HEK293 (cell line): ENCODE data around the gene NOXRED1.
A peak's percentile ranks its signal among the peaks of the same experiment; 100 is the strongest.

Experiments used
- CTCF ChIA-PET: fragments of 350-600 bp; formaldehyde crosslinking; extraction: SDS; loops from one replicate; lab custom pipeline; 2021; ENCODE audit warnings: antibody characterized with exemption; lab: Yijun Ruan, JAX
- POLR2A ChIA-PET: fragments of 300-600 bp; formaldehyde crosslinking; extraction: SDS; loops from one replicate; lab custom pipeline; 2020; ENCODE audit warnings: antibody characterized with exemption, inconsistent platforms; lab: Yijun Ruan, JAX
- H3K27ac ChIP-seq: fragments of 200-500 bp; sonication (Bioruptor generic); 2 replicates; pipeline ENCODE4 v1.5.1; 2014; ENCODE audit warnings: low read depth, low read length, control low read depth, inconsistent platforms; ENCODE audit errors: extremely low read depth
- H3K36me3 ChIP-seq, 2 experiments: fragments of 200-500 bp in 1 of 2; sonication (Bioruptor generic) in 1 of 2; 1 replicate in 1 of 2; 2 replicates in 1 of 2; pipeline ENCODE4 v1.5.1; 2014 to 2017; ENCODE audit warnings: inconsistent platforms in 2 of 2, low read length in 2 of 2; ENCODE audit not compliant: control insufficient read depth in 2 of 2, insufficient read depth in 1 of 2
- H3K4me1 ChIP-seq: fragments of 200-500 bp; sonication (Bioruptor generic); 2 replicates; pipeline ENCODE4 v1.5.1; 2014; ENCODE audit warnings: mild to moderate bottlenecking, low read length, inconsistent platforms; ENCODE audit not compliant: control insufficient read depth, insufficient read depth
- H3K4me3 ChIP-seq: 2 replicates; pipeline ENCODE4 v1.5.1; 2011; ENCODE audit warnings: low read depth, mild to moderate bottlenecking, control low read depth, low read length, moderate library complexity
- H3K9me3 ChIP-seq: fragments of 200-500 bp; sonication (Bioruptor generic); 2 replicates; pipeline ENCODE4 v1.5.1; 2014; ENCODE audit warnings: low read depth, low read length, inconsistent platforms; ENCODE audit not compliant: control insufficient read depth, insufficient read depth
- CTCF ChIP-seq: fragments of 450-650 bp; formaldehyde crosslinking; IDR thresholded peaks from 2 replicates; pipeline ENCODE4 v1.5.1; 2016; ENCODE audit warnings: missing biosample characterization, missing genetic modification characterization
- HOXC10 ChIP-seq: sonication (generic); formaldehyde crosslinking; IDR thresholded peaks from 2 replicates; pipeline ENCODE4 v1.8.1; 2023; ENCODE audit warnings: mild to moderate bottlenecking, missing genetic modification reagents
- PRDM10 ChIP-seq: fragments of 450-650 bp; formaldehyde crosslinking; IDR thresholded peaks from 2 replicates; pipeline ENCODE4 v1.5.1; 2016; ENCODE audit warnings: missing biosample characterization, missing genetic modification characterization
- ZFP3 ChIP-seq: fragments of 450-650 bp; formaldehyde crosslinking; IDR thresholded peaks from 2 replicates; pipeline ENCODE4 v1.5.1; 2016; ENCODE audit warnings: low read depth, missing biosample characterization, missing genetic modification characterization
- ZNF112 ChIP-seq: fragments of 450-650 bp; formaldehyde crosslinking; IDR thresholded peaks from 2 replicates; pipeline ENCODE4 v1.5.0; 2017; ENCODE audit warnings: missing biosample characterization, missing genetic modification characterization
- ZNF280D ChIP-seq: fragments of 450-650 bp; formaldehyde crosslinking; IDR thresholded peaks from 2 replicates; pipeline ENCODE4 v1.5.1; 2016; ENCODE audit warnings: missing biosample characterization, missing genetic modification characterization
- ZNF548 ChIP-seq: fragments of 450-650 bp; formaldehyde crosslinking; IDR thresholded peaks from 2 replicates; pipeline ENCODE4 v1.5.1; 2016; ENCODE audit warnings: missing biosample characterization, missing genetic modification characterization
- ZNF626 ChIP-seq: fragments of 450-650 bp; sonication (Bioruptor Pico); formaldehyde crosslinking; IDR thresholded peaks from 2 replicates; pipeline ENCODE4 v1.5.1; 2018; ENCODE audit warnings: missing biosample characterization, missing genetic modification characterization, inconsistent platforms
- ZNF654 ChIP-seq: fragments of 450-650 bp; formaldehyde crosslinking; IDR thresholded peaks from 2 replicates; pipeline ENCODE4 v1.5.1; 2016; ENCODE audit warnings: low read depth, missing biosample characterization, missing genetic modification characterization
- ZNF747 ChIP-seq: fragments of 450-650 bp; formaldehyde crosslinking; IDR thresholded peaks from 2 replicates; pipeline ENCODE4 v1.5.1; 2016; ENCODE audit warnings: missing biosample characterization, missing genetic modification characterization
- ZNF785 ChIP-seq: fragments of 450-650 bp; formaldehyde crosslinking; IDR thresholded peaks from 2 replicates; pipeline ENCODE4 v1.5.1; 2016; ENCODE audit warnings: missing biosample characterization, missing genetic modification characterization

NOXRED1 gene

GRCh38 chr14:77467801-77468200 is 44.5 kb upstream of the NOXRED1 start:
- H3K4me1 ChIP-seq, result no peaks in the 10 kb centered on the region
- no peak overlapping the region for H3K27ac ChIP-seq
- TF ChIP-seq ZNF112 (tag by site-specific recombination), result no peak
- no peak for TF ChIP-seq ZNF747 (tag by site-specific recombination)
- no peak for TF ChIP-seq HOXC10 (CRISPR knock-in tag)
- no peak for TF ChIP-seq ZNF626
- TF ChIP-seq ZNF785 (tag by site-specific recombination), result no peak
- no peak for TF ChIP-seq ZNF280D (tag by site-specific recombination)
- TF ChIP-seq ZFP3, result no peak
- ChIA-PET POLR2A (interaction anchor here (0.6 to 0.7 kb wide), 2 partner anchors 14 to 171 kb away, joined by 3 to 4 read pairs; no protein-coding TSS in a partner anchor), CTCF (interaction anchor here (0.6 to 1.6 kb wide), 2 partner anchors 8 to 90 kb away, joined by 5 to 8 read pairs; no protein-coding TSS in a partner anchor)
- H3K36me3 ChIP-seq, result peaks cover 54 to 65% of the 10 kb centered on the region in 2 experiments
- H3K9me3 ChIP-seq, result no peaks in the 10 kb centered on the region
- H3K4me3 ChIP-seq, result no peak overlapping the region

GRCh38 chr14:77459072-77459723 is 35.9 kb upstream of the NOXRED1 start:
- peak; percentile 25; the same call in 1 of the 2 replicates for TF ChIP-seq CTCF
- TF ChIP-seq PRDM10, result peak; percentile 69
- no peak for TF ChIP-seq ZNF548 (tag by site-specific recombination)
- peak; percentile 38; the same call in 1 of the 2 replicates for TF ChIP-seq ZNF654
- ChIA-PET CTCF (interaction anchor here (0.7 to 2.2 kb wide), 32 partner anchors 9 to 584 kb away, joined by 3 to 12 read pairs (median 3); partner anchors contain the start of genes ALKBH1, ISM2, SAMD15 and SLIRP), POLR2A (interaction anchor here (0.6 to 2.6 kb wide), 7 partner anchors 60 to 430 kb away, joined by 3 to 18 read pairs (median 3); partner anchors contain the start of genes GSTZ1, POMT2, SAMD15 and SPTLC2)
- no peaks in the 10 kb centered on the region for H3K9me3 ChIP-seq
- H3K27ac ChIP-seq, result no peak overlapping the region
- H3K36me3 ChIP-seq, result peaks cover 38 to 50% of the 10 kb centered on the region in 2 experiments
- H3K4me1 ChIP-seq, result peaks cover 4% of the 10 kb centered on the region
- peak overlapping the region; percentile 90 for H3K4me3 ChIP-seq
